ENCODE measurements around the gene FOXG1. TPM values are rescaled to one million over a fixed set of nuclear protein-coding genes. Genes with fewer than 3 reads are reported as not detected.
A peak's percentile ranks its signal among the peaks of the same experiment; 100 is the strongest.

The FOXG1 gene
- total RNA-seq, 1 experiment from 2014 or later, result 0.03 TPM

- no peaks in the 10 kb centered on the region for H3K36me3 ChIP-seq
- H3K4me3 ChIP-seq, result peak overlapping the region; percentile 27
- H3K27me3 ChIP-seq, result no peaks in the 10 kb centered on the region
- no peak for DNase-seq
- H3K9me3 ChIP-seq, result no peaks in the 10 kb centered on the region
Observed at GRCh38 chr14:28758885-28759652, 7.5 kb upstream of the FOXG1 start.

GRCh38 chr14:28759653-28760313 lies 6.8 kb upstream of the FOXG1 start:
- Histone ChIP-seq H3K4me3 (peak overlapping the region; percentile 27), H3K27me3 (no peaks in the 10 kb centered on the region), H3K36me3 (no peaks in the 10 kb centered on the region), H3K9me3 (no peaks in the 10 kb centered on the region)
- DNase-seq, result no peak

- Histone ChIP-seq H3K4me3 (no peak overlapping the region), H3K27me3 (no peaks in the 10 kb centered on the region), H3K9me3 (no peaks in the 10 kb centered on the region), H3K36me3 (no peaks in the 10 kb centered on the region)
- no peak for DNase-seq
Observed at GRCh38 chr14:28760431-28760996, 6.1 kb upstream of the FOXG1 start.

- Histone ChIP-seq H3K4me3 (no peak overlapping the region), H3K36me3 (no peaks in the 10 kb centered on the region), H3K27me3 (no peaks in the 10 kb centered on the region), H3K9me3 (no peaks in the 10 kb centered on the region)
- DNase-seq, result no peak
Observed at GRCh38 chr14:28761438-28762291, 4.9 kb upstream of the FOXG1 start.

GRCh38 chr14:28762303-28762954 lies 4.2 kb upstream of the FOXG1 start:
- Histone ChIP-seq H3K27me3 (no peaks in the 10 kb centered on the region), H3K9me3 (no peaks in the 10 kb centered on the region), H3K36me3 (no peaks in the 10 kb centered on the region), H3K4me3 (no peak overlapping the region)
- DNase-seq, result no peak

GRCh38 chr14:28762955-28763326 lies 3.6 kb upstream of the FOXG1 start:
- Histone ChIP-seq H3K27me3 (no peaks in the 10 kb centered on the region), H3K9me3 (no peaks in the 10 kb centered on the region), H3K36me3 (no peaks in the 10 kb centered on the region), H3K4me3 (no peak overlapping the region)
- DNase-seq, result no peak

- Histone ChIP-seq H3K36me3 (no peaks in the 10 kb centered on the region), H3K27me3 (no peaks in the 10 kb centered on the region), H3K9me3 (no peaks in the 10 kb centered on the region), H3K4me3 (no peak overlapping the region)
- DNase-seq, result no peak
Observed at GRCh38 chr14:28763751-28764256, 2.8 kb upstream of the FOXG1 start.

- DNase-seq, result no peak
- no peaks in the 10 kb centered on the region for H3K27me3 ChIP-seq
Observed at GRCh38 chr14:28764257-28765160, 2.1 kb upstream of the FOXG1 start.

GRCh38 chr14:28765169-28765830 lies 1.3 kb upstream of the FOXG1 start:
- no peaks in the 10 kb centered on the region for H3K27me3 ChIP-seq
- H3K9me3 ChIP-seq, result no peaks in the 10 kb centered on the region
- DNase-seq, result no peak
- H3K36me3 ChIP-seq, result no peaks in the 10 kb centered on the region
- peak overlapping the region; percentile 41 for H3K4me3 ChIP-seq

More at GRCh38 chr14:28764257-28765160, 2.1 kb upstream of the FOXG1 start:
- peak overlapping the region; percentile 41 for H3K4me3 ChIP-seq
- no peaks in the 10 kb centered on the region for H3K36me3 ChIP-seq
- no peaks in the 10 kb centered on the region for H3K9me3 ChIP-seq

GRCh38 chr14:28765831-28766468 lies 637 bp upstream of the FOXG1 start:
- Histone ChIP-seq H3K27me3 (no peaks in the 10 kb centered on the region), H3K9me3 (no peaks in the 10 kb centered on the region), H3K4me3 (peak overlapping the region; percentile 41), H3K36me3 (no peaks in the 10 kb centered on the region)
- peak; percentile 8 for DNase-seq

- DNase-seq, result peak; percentile 9
- no peaks in the 10 kb centered on the region for H3K9me3 ChIP-seq
- H3K4me3 ChIP-seq, result peak overlapping the region; percentile 36
- H3K36me3 ChIP-seq, result no peaks in the 10 kb centered on the region
- no peaks in the 10 kb centered on the region for H3K27me3 ChIP-seq
Observed at GRCh38 chr14:28767030-28767852, 654 bp downstream of the FOXG1 start.

- H3K4me3 ChIP-seq, result peak overlapping the region; percentile 28
- peak; percentile 12 for DNase-seq
- no peaks in the 10 kb centered on the region for H3K27me3 ChIP-seq
Observed at GRCh38 chr14:28767853-28768741, 1.5 kb downstream of the FOXG1 start.

GRCh38 chr14:28769276-28769880 lies 2.8 kb downstream of the FOXG1 start:
- no peak for DNase-seq
- H3K27me3 ChIP-seq, result no peaks in the 10 kb centered on the region
- H3K36me3 ChIP-seq, result no peaks in the 10 kb centered on the region
- H3K4me3 ChIP-seq, result peak overlapping the region; percentile 28
- no peaks in the 10 kb centered on the region for H3K9me3 ChIP-seq

More at GRCh38 chr14:28767853-28768741, 1.5 kb downstream of the FOXG1 start:
- Histone ChIP-seq H3K9me3 (no peaks in the 10 kb centered on the region), H3K36me3 (no peaks in the 10 kb centered on the region)
